GM12875 (cell line): ENCODE data around the gene DNMT3A.

Experiments used
- H3K4me3 ChIP-seq: one replicate; pipeline ENCODE4 v1.5.1; 2011; ENCODE audit warnings: low read depth, low read length, control low read depth
- TF ChIP-seq, protein P1 (sequence below): IDR thresholded peaks from 2 replicates; pipeline ENCODE4 v1.5.1; 2011; ENCODE audit warnings: low read depth, mild to moderate bottlenecking, control low read depth, inconsistent platforms, low read length, moderate library complexity, borderline replicate concordance; ENCODE audit not compliant: insufficient read depth

The DNMT3A gene

DNA sequence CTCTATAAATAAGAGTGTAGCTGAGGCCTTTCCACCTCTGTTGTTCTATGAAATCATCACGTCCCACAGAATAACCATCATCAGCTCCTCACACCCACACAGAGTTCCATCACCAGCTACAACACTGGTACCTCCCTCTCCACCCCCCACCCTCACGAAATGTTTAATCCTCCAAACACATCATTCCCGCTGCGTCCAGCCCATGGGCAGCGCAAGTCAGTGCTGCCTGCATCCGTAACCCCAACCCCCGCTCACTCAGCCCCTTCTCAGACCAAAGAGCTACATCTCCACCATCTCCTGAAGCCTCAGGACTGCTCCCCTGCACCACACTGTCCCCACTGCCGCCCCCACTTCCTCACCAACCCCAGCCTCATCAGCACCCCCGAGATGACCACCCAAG is 19.4 kb downstream of the DNMT3A start:
- no peak overlapping the region for H3K4me3 ChIP-seq
- TF ChIP-seq, protein P1, sequence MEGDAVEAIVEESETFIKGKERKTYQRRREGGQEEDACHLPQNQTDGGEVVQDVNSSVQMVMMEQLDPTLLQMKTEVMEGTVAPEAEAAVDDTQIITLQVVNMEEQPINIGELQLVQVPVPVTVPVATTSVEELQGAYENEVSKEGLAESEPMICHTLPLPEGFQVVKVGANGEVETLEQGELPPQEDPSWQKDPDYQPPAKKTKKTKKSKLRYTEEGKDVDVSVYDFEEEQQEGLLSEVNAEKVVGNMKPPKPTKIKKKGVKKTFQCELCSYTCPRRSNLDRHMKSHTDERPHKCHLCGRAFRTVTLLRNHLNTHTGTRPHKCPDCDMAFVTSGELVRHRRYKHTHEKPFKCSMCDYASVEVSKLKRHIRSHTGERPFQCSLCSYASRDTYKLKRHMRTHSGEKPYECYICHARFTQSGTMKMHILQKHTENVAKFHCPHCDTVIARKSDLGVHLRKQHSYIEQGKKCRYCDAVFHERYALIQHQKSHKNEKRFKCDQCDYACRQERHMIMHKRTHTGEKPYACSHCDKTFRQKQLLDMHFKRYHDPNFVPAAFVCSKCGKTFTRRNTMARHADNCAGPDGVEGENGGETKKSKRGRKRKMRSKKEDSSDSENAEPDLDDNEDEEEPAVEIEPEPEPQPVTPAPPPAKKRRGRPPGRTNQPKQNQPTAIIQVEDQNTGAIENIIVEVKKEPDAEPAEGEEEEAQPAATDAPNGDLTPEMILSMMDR, result no peak

DNA sequence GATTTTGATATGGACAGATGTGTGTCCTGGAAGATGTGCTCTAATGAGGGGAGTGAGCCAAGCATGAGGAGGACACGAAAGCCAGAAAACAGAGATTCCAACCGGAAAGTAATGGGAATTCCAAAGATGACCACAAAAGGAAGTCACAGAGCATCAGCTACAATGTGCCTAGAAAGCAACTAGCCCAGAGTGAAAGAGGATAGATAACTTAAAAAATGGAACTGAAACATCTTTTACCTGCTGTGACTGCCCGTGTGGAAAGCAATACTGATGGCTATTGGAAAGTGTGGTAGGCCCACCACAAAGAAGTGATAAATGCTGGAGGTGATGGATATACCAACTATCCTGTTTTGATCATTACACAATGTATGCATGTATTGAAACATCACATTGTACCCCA is 21.6 kb downstream of the DNMT3A start:
- H3K4me3 ChIP-seq, result no peak overlapping the region
- TF ChIP-seq, protein P1, result no peak

DNA sequence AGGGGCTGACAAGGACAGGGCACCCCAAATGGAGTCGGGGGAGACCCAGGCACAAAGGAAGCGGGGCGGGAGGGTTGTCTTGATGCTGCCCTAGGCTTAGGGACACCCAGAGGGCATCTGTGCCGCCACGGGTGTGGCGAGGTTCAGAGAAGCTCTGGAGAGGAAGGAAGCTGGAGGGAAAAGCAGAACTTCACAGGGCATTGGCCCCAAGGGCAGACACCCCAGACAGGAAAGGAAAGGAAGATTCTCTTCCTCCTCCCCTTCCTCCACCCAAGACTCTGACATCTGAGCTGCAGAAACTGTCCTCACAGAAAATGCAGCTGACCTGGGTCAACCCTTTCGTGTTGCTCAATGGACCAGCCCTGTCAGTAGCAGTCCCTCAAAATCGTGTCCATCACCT is 25.6 kb downstream of the DNMT3A start:
- TF ChIP-seq, protein P1, result no peak
- no peak overlapping the region for H3K4me3 ChIP-seq

DNA sequence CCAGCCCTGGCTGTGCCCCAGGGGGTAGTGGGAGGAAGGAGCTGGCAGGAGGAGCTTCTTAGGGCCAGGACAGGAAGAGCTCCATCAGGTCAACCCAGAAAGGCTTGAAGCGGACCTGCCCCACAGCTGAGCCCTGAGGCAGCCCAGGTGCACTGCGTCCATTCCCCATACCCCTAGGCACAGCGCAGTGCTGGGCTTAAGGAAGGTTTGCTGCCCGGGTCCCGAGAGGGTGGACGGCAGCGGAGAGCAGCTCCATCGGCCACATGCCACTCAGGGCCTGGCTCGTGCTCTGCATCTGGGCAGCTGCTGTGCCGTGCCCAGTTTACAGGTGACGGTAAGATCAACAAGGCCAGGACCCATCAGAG is 26.4 kb downstream of the DNMT3A start:
- TF ChIP-seq, protein P1, result no peak
- no peak overlapping the region for H3K4me3 ChIP-seq

DNA sequence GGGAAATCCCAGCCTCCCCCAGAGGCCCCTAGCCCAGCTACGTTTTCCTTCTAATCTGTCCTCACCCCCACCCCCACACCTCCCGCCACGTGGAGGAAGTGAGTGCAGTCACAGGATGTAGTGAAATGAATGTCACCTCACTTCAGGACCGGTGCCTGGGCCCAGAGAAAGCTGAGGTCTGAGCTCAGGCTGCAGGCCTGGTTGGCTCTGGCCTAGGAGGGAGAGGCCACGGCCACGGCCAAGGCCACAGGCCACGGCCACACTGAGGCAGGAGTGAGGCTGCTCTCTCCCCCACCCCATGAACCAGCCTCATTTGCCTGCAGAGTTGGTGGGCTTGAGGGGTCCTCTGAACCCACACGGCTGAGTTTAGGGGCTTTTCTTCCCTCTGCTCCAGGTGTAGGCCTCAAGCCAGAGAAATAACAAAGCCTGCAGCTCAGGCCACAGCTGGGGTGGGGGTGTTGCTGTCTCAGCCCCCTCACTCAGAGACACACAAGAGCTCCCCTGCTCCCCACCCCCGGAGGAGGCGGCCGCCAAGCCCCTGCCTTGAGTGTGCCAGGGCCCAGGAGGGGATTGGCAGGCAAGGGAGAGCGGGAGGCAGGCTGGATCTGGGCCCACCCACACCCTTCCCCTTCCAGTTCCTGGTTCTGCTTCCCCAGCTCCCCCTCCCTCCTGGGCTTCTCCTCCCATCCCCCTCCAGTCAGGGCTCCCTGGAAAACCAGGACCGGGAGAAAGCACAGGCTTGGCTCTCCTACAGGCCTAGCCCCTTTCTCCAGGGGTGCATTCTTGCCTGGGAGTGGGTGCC is 27.0 kb downstream of the DNMT3A start:
- no peak overlapping the region for H3K4me3 ChIP-seq
- TF ChIP-seq, protein P1, result no peak

DNA sequence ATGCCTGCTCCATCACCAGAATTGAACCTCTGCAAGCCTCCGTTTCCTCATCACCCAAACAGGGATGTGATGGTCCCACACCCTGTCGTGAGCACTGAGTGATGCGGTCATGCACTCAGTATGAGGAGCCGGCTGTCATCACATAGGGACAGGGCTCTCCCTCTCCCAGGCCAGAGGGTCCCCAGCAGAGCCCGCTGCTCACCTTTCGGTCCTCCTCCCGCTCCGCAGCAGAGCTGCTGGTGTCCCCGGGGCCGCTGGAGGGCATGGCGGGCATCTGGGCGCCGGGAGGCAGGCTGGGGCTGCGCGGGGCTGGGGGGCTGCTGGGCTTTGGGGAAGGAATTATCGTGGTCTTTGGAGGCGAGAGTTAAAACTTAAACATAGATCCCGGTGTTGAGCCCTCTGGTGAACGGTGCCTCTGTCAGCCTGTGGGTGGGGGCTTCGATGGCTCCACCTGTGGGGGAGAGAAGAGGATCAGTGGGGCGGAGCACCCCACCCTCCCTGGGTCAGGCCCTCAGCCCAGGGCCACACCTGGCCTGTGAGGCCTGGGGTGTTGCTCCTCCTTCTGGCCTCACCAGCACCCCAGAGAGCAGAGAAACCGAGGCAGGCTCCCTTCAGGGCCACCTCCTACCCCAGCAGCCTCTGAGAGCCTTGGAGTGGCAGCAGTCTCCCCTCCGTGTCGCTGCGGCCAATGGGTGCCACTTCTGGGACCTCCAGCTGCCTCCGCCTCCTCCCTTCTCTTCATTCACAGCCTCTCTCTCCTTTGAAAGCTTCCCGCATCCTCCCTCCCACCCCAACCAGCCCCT is 27.8 kb downstream of the DNMT3A start:
- TF ChIP-seq, protein P1, result no peak
- no peak overlapping the region for H3K4me3 ChIP-seq
